OCI-LY7 (cell line): ENCODE results near the gene ZC2HC1C. TPM values are rescaled to one million over a fixed set of nuclear protein-coding genes. Genes with fewer than 3 reads are reported as not detected.

Experiments used
- BruUV-seq: library from RNA; stranded (reverse); fragments of 400-500 nt; replicated peaks from 2 replicates; lab custom pipeline; 2021; lab: Mats Ljungman, UMichigan
- CTCF ChIA-PET: fragments of 300-600 bp; sonication (Branson Sonifier 250); formaldehyde crosslinking; loops from one replicate; lab custom pipeline; 2022; ENCODE audit warnings: antibody characterized with exemption; ENCODE audit not compliant: unreplicated experiment; lab: Charles Lee
- POLR2A ChIA-PET: fragments of 300-600 bp; sonication (Branson Sonifier 250); formaldehyde crosslinking; loops from one replicate; lab custom pipeline; 2022; ENCODE audit warnings: antibody characterized with exemption; lab: Charles Lee
- DNase-seq: peaks from one replicate; pipeline ENCODE4 v3.0.0-alpha.2; 2015; ENCODE audit warnings: low spot score
- H2AFZ ChIP-seq: fragments of 200-600 bp; sonication (generic), shearing (Covaris generic); 2 replicates; pipeline ENCODE4 v1.6.1; 2014; ENCODE audit warnings: mild to moderate bottlenecking, antibody characterized with exemption, low read length, moderate library complexity
- H3K27ac ChIP-seq: fragments of 200-600 bp; sonication (generic); 2 replicates; pipeline ENCODE4 v1.5.1; 2014; ENCODE audit warnings: mixed run types, low read depth, mild to moderate bottlenecking, moderate library complexity, low read length, inconsistent platforms; ENCODE audit not compliant: poor library complexity, severe bottlenecking
- H3K36me3 ChIP-seq: fragments of 200-600 bp; sonication (generic); 2 replicates; pipeline ENCODE4 v1.6.1; 2014; ENCODE audit warnings: mild to moderate bottlenecking, antibody characterized with exemption, low read length, moderate library complexity, mixed read lengths; ENCODE audit not compliant: insufficient read depth
- H3K4me1 ChIP-seq: fragments of 200-600 bp; sonication (generic); 2 replicates; pipeline ENCODE4 v1.5.1; 2014; ENCODE audit warnings: mild to moderate bottlenecking, low read length; ENCODE audit not compliant: insufficient read depth, poor library complexity, severe bottlenecking
- H3K4me2 ChIP-seq: fragments of 200-600 bp; sonication (generic); 2 replicates; pipeline ENCODE4 v1.6.1; 2014; ENCODE audit warnings: mild to moderate bottlenecking, low read length
- H3K4me3 ChIP-seq: fragments of 200-600 bp; sonication (generic); 2 replicates; pipeline ENCODE4 v1.5.1; 2014; ENCODE audit warnings: mild to moderate bottlenecking, low read depth, low read length; ENCODE audit not compliant: poor library complexity, severe bottlenecking
- H3K79me2 ChIP-seq: fragments of 200-600 bp; sonication (generic); 2 replicates; pipeline ENCODE4 v1.6.1; 2016; ENCODE audit warnings: low read depth, mild to moderate bottlenecking, low read length, moderate library complexity, mixed read lengths; ENCODE audit not compliant: insufficient read depth
- H3K9me2 ChIP-seq: fragments of 200-600 bp; sonication (generic); 2 replicates; pipeline ENCODE4 v1.6.1; 2016; ENCODE audit warnings: mild to moderate bottlenecking, low read length, mixed read lengths; ENCODE audit not compliant: insufficient read depth
- H3K9me3 ChIP-seq: fragments of 200-600 bp; sonication (generic); 2 replicates; pipeline ENCODE4 v1.6.1; 2014; ENCODE audit warnings: mild to moderate bottlenecking, mixed run types, low read length, mixed read lengths
- H4K20me1 ChIP-seq: fragments of 200-600 bp; sonication (generic); 2 replicates; pipeline ENCODE4 v1.6.1; 2014; ENCODE audit warnings: mild to moderate bottlenecking, antibody characterized with exemption, low read length, moderate library complexity, mixed read lengths; ENCODE audit not compliant: insufficient read depth
- CTCF ChIP-seq: fragments of 200-600 bp; sonication (generic); conservative IDR thresholded peaks from 2 replicates; pipeline ENCODE4 v1.5.1; 2014; ENCODE audit warnings: mild to moderate bottlenecking, antibody characterized with exemption, low read length, moderate library complexity, mixed read lengths
- EZH2phosphoT487 ChIP-seq: fragments of 200-600 bp; sonication (generic); IDR thresholded peaks from 2 replicates; pipeline ENCODE4 v1.6.1; 2018; ENCODE audit warnings: low read depth, borderline replicate concordance, mild to moderate bottlenecking, mixed run types, antibody characterized with exemption, low read length, moderate library complexity, mixed read lengths
- intact Hi-C: fragments of 100-400 bp; cut with micrococcal nuclease; formaldehyde crosslinking; loops from one replicate; pipeline ENCODE4 v1.10.0; 2022; ENCODE audit not compliant: unreplicated experiment
- total RNA-seq, 2 experiments: library from RNA; depleted of rRNA in 1 of 2; stranded (reverse); fragments of >200 nt in 1 of 2; shearing (Covaris generic) in 1 of 2; gene quantifications; 2 replicates each; pipeline ENCODE4 v1.2.3, GENCODE V29; 2014 to 2022

Gene ZC2HC1C
- total RNA-seq, 2 experiments from 2014 or later: 3.4 to 3.7 TPM

- Histone ChIP-seq H3K79me2 (no peaks in the 10 kb centered on the region), H4K20me1 (no peaks in the 10 kb centered on the region), H3K4me3 (no peak overlapping the region), H3K4me2 (no peak overlapping the region), H3K27ac (no peak overlapping the region), H3K36me3 (peaks cover 9% of the 10 kb centered on the region; the same call in 1 of the 2 replicates), H3K4me1 (peaks cover 9% of the 10 kb centered on the region), H3K9me2 (no peaks in the 10 kb centered on the region), H2AFZ (no peak overlapping the region), H3K9me3 (no peaks in the 10 kb centered on the region)
- ChIA-PET CTCF (no interaction called here), POLR2A (interaction anchor here (0.6 to 1.6 kb wide), 3 partner anchors 18 to 79 kb away, joined by 3 to 4 read pairs (median 3); no protein-coding TSS in a partner anchor)
- BruUV-seq: no TSS peak
- intact Hi-C loops: loop anchor here (5.0 kb wide), 1 partner anchor 41 kb away; no protein-coding TSS in a partner anchor
- DNase-seq: no peak
- no peak for TF ChIP-seq CTCF
Measured at GRCh38 chr14:75048101-75048500, 21.3 kb upstream of the ZC2HC1C start.

- Histone ChIP-seq H3K27ac (no peak overlapping the region), H4K20me1 (no peaks in the 10 kb centered on the region), H3K79me2 (no peaks in the 10 kb centered on the region), H3K9me2 (no peaks in the 10 kb centered on the region), H3K4me3 (no peak overlapping the region), H2AFZ (no peak overlapping the region), H3K36me3 (peaks cover 18% of the 10 kb centered on the region; the same call in 1 of the 2 replicates), H3K9me3 (no peaks in the 10 kb centered on the region), H3K4me2 (no peak overlapping the region), H3K4me1 (peaks cover 9% of the 10 kb centered on the region)
- intact Hi-C loops: loop anchor here (5.0 kb wide), 1 partner anchor 42 kb away; no protein-coding TSS in a partner anchor
- CTCF ChIA-PET: interaction anchor here (0.8 kb wide), 1 partner anchor 39 kb away, joined by 3 read pairs; no protein-coding TSS in a partner anchor
- BruUV-seq: no TSS peak
- POLR2A ChIA-PET: interaction anchor here (1.6 kb wide), 1 partner anchor 17 kb away, joined by 4 read pairs; no protein-coding TSS in a partner anchor
- TF ChIP-seq CTCF: no peak
- TF ChIP-seq EZH2phosphoT487: no peak
- no peak for DNase-seq
Measured at GRCh38 chr14:75049136-75049535, 20.3 kb upstream of the ZC2HC1C start.

- no peak overlapping the region for H3K4me3 ChIP-seq
- no peaks in the 10 kb centered on the region for H3K79me2 ChIP-seq
- no peaks in the 10 kb centered on the region for H4K20me1 ChIP-seq
- no TSS peak for BruUV-seq
- no peak overlapping the region for H2AFZ ChIP-seq
- ChIA-PET POLR2A (no interaction called here), CTCF (no interaction called here)
- no peak for DNase-seq
- peaks cover 22% of the 10 kb centered on the region; the same call in 1 of the 2 replicates for H3K36me3 ChIP-seq
- H3K4me2 ChIP-seq: no peak overlapping the region
- no peaks in the 10 kb centered on the region for H3K9me3 ChIP-seq
- no peak overlapping the region for H3K27ac ChIP-seq
- no peaks in the 10 kb centered on the region for H3K9me2 ChIP-seq
- intact Hi-C loops: loop anchor here (5.0 kb wide), 1 partner anchor 42 kb away; no protein-coding TSS in a partner anchor
- H3K4me1 ChIP-seq: peaks cover 9% of the 10 kb centered on the region
- TF ChIP-seq CTCF: no peak
- no peak for TF ChIP-seq EZH2phosphoT487
Measured at GRCh38 chr14:75049731-75050201, 19.7 kb upstream of the ZC2HC1C start.
